Muscle layer of duodenum (tissue), 2 donors: ENCODE data around the gene CCDC127.

Experiments used
- H3K27ac ChIP-seq: one replicate; pipeline ENCODE4 v1.7.0; 2013; ENCODE audit warnings: mild to moderate bottlenecking, low read length
- H3K27me3 ChIP-seq: one replicate; pipeline ENCODE4 v1.7.0; 2013; ENCODE audit warnings: low read depth, mild to moderate bottlenecking, control low read depth, low read length
- H3K36me3 ChIP-seq, 2 donors: one replicate each; pipeline ENCODE4 v1.7.0; 2013; ENCODE audit warnings: low read length in 2 of 2, control low read depth in 1 of 2, mild to moderate bottlenecking in 1 of 2; ENCODE audit not compliant: insufficient read depth in 2 of 2, control insufficient read depth in 1 of 2
- H3K4me1 ChIP-seq, 2 donors: one replicate each; pipeline ENCODE4 v1.7.0; 2013; ENCODE audit warnings: low read length in 2 of 2, mild to moderate bottlenecking in 2 of 2, control low read depth in 1 of 2, moderate library complexity in 1 of 2; ENCODE audit not compliant: insufficient read depth in 2 of 2, control insufficient read depth in 1 of 2
- H3K4me3 ChIP-seq, 2 donors: one replicate each; pipeline ENCODE4 v1.7.0; 2013; ENCODE audit warnings: low read length in 2 of 2, low read depth in 1 of 2, mild to moderate bottlenecking in 1 of 2
- H3K9me3 ChIP-seq, 2 donors: one replicate each; pipeline ENCODE4 v1.7.0; 2013; ENCODE audit warnings: low read length in 2 of 2, control low read depth in 1 of 2, mild to moderate bottlenecking in 1 of 2; ENCODE audit not compliant: control insufficient read depth in 1 of 2
- donor health status: healthy.

Gene CCDC127

GRCh38 chr5:159448-160172 is 58.3 kb downstream of the CCDC127 start:
- H3K4me1 ChIP-seq = no peaks in the 10 kb centered on the region

GRCh38 chr5:158807-159447 is 59.0 kb downstream of the CCDC127 start:
- H3K4me3 ChIP-seq = no peak overlapping the region
- no peaks in the 10 kb centered on the region for H3K4me1 ChIP-seq
- no peaks in the 10 kb centered on the region for H3K27me3 ChIP-seq

More at GRCh38 chr5:159448-160172, 58.3 kb downstream of the CCDC127 start:
- no peaks in the 10 kb centered on the region for H3K9me3 ChIP-seq
- H3K36me3 ChIP-seq = no peaks in the 10 kb centered on the region
- no peaks in the 10 kb centered on the region for H3K27me3 ChIP-seq
- no peak overlapping the region for H3K4me3 ChIP-seq
- H3K27ac ChIP-seq = no peak overlapping the region

DNA sequence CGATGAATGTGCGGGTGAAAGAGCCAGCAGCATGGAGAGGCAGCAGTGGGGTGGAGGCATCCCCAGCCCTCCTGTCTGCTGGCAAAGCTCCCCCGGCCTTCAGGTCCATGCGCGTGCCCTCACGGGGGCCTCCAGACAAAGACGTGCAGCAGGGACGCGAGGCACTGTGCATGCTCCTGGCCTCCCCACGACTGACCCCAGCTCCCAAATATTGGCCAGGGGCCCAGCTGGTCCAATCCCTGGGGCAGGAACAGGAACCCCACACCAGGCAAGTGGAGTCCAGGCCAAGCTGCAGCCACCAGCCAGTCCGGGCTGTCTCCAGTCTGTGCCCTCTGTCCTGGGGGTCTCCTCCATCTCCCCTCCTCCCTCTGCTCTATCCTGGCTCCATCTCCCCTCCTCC is 60.2 kb downstream of the CCDC127 start:
- Histone ChIP-seq H3K27ac (no peak overlapping the region), H3K27me3 (no peaks in the 10 kb centered on the region), H3K4me1 (no peaks in the 10 kb centered on the region), H3K36me3 (no peaks in the 10 kb centered on the region), H3K4me3 (no peak overlapping the region), H3K9me3 (no peaks in the 10 kb centered on the region)

More at GRCh38 chr5:158807-159447, 59.0 kb downstream of the CCDC127 start:
- no peaks in the 10 kb centered on the region for H3K36me3 ChIP-seq
- no peaks in the 10 kb centered on the region for H3K9me3 ChIP-seq
- no peak overlapping the region for H3K27ac ChIP-seq

DNA sequence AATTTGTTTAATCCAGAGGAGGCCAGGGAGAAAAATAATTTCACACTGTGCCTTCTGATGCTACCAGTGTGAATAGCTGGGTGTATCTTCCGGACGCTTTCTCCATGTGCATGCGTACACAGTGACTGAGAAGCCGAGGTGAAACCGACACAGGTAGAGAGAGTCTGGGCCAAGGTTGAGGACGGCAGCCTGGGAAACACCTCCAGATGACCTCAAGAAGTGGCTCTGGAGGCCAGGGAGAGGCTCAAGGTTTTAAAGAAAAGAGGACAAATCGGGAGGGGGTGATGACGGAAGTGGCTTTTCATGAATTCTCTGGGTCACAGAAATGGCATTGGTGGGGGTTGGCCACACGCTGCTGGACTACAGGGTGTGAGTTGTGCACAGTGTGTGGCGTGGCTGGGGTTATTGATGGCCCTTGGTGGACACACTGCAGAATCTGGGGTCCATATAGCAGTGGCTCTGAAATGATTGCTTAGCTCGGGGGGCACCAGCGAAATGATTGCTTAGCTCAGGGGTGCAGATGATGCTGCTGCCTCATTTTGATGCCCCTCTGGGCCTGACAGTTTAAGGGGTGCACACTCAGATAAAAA is 60.7 kb downstream of the CCDC127 start:
- Histone ChIP-seq H3K27ac (no peak overlapping the region), H3K27me3 (no peaks in the 10 kb centered on the region), H3K4me1 (no peaks in the 10 kb centered on the region), H3K36me3 (no peaks in the 10 kb centered on the region), H3K9me3 (no peaks in the 10 kb centered on the region), H3K4me3 (no peak overlapping the region)

GRCh38 chr5:156411-157072 is 61.4 kb downstream of the CCDC127 start:
- Histone ChIP-seq H3K9me3 (no peaks in the 10 kb centered on the region), H3K4me3 (no peak overlapping the region), H3K27me3 (no peaks in the 10 kb centered on the region), H3K4me1 (no peaks in the 10 kb centered on the region), H3K27ac (no peak overlapping the region), H3K36me3 (no peaks in the 10 kb centered on the region)

- no peaks in the 10 kb centered on the region for H3K4me1 ChIP-seq
- H3K27me3 ChIP-seq = no peaks in the 10 kb centered on the region
- H3K27ac ChIP-seq = no peak overlapping the region
- no peaks in the 10 kb centered on the region for H3K36me3 ChIP-seq
- H3K4me3 ChIP-seq = no peak overlapping the region
- H3K9me3 ChIP-seq = no peaks in the 10 kb centered on the region
These were observed 62.1 kb downstream of the CCDC127 start for GRCh38 chr5:155651-156410.

DNA sequence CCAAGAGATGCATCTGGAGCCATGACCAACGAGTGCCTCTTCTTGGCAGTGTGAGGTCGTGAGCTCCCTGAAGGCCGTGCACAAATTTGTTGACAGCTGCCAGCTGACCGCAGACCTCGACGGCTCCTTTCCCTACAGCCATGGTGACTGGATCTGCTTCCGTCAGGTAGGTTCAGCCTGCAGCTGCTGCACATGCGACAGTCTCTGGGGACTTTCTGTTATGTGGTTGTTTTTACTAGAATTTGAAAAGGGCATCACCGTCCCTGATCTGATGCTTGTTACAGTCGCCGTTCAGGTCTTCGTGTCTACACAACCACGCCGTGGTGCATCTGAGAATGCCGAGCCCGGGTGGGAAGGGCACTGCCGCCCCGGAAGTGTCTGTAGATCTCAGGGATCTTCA is 63.1 kb downstream of the CCDC127 start:
- H3K27me3 ChIP-seq = no peaks in the 10 kb centered on the region
- H3K36me3 ChIP-seq = no peaks in the 10 kb centered on the region
- H3K4me1 ChIP-seq = no peaks in the 10 kb centered on the region
- H3K4me3 ChIP-seq = no peak overlapping the region
- H3K27ac ChIP-seq = no peak overlapping the region
- peaks cover 0 to 3% of the 10 kb centered on the region in 2 donors for H3K9me3 ChIP-seq

GRCh38 chr5:154236-154635 is 63.7 kb downstream of the CCDC127 start:
- Histone ChIP-seq H3K4me1 (no peaks in the 10 kb centered on the region), H3K36me3 (no peaks in the 10 kb centered on the region), H3K4me3 (no peak overlapping the region), H3K27me3 (no peaks in the 10 kb centered on the region), H3K9me3 (peaks cover 0 to 3% of the 10 kb centered on the region in 2 donors), H3K27ac (no peak overlapping the region)

GRCh38 chr5:153256-153655 is 64.7 kb downstream of the CCDC127 start:
- no peaks in the 10 kb centered on the region for H3K27me3 ChIP-seq
- H3K27ac ChIP-seq = no peak overlapping the region
- no peak overlapping the region for H3K4me3 ChIP-seq
- H3K9me3 ChIP-seq = peaks cover 0 to 3% of the 10 kb centered on the region in 2 donors
- no peaks in the 10 kb centered on the region for H3K36me3 ChIP-seq
- H3K4me1 ChIP-seq = no peaks in the 10 kb centered on the region

- no peak overlapping the region for H3K27ac ChIP-seq
- no peaks in the 10 kb centered on the region for H3K36me3 ChIP-seq
- H3K4me1 ChIP-seq = no peaks in the 10 kb centered on the region
- peaks cover 4 to 13% of the 10 kb centered on the region in 2 donors for H3K9me3 ChIP-seq
- H3K4me3 ChIP-seq = no peak overlapping the region
- H3K27me3 ChIP-seq = no peaks in the 10 kb centered on the region
These were observed 65.9 kb downstream of the CCDC127 start for GRCh38 chr5:152077-152476.

DNA sequence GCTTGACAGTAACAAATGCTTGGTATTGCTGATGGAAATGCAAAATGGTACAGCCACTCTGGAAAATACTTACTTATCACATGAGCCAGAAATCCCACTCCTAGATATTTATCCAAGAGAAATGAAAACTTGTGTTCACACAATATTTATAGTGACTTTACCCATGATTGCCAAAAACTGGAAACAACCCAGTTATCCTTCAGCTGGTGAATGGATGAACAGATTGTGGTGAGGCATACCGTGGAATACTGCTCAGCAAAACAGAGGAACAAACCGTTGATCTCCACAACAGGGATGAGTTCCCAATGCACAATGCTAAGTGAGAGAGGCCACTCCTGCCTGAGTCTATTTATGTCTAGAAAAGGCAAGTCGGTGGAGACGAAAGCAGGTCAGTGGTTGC is 67.2 kb downstream of the CCDC127 start:
- no peak overlapping the region for H3K4me3 ChIP-seq
- H3K27me3 ChIP-seq = no peaks in the 10 kb centered on the region
- H3K36me3 ChIP-seq = no peaks in the 10 kb centered on the region
- H3K4me1 ChIP-seq = no peaks in the 10 kb centered on the region
- H3K27ac ChIP-seq = no peak overlapping the region
- peaks cover 4 to 18% of the 10 kb centered on the region in 2 donors for H3K9me3 ChIP-seq
